ENCODE measurements around the gene KIRREL1. TPM values are rescaled to one million over a fixed set of nuclear protein-coding genes. Genes with fewer than 3 reads are reported as not detected.

Gene KIRREL1
- 0.54 and 0.59 TPM in 2 replicates for polyA plus RNA-seq (2014; cell fraction: cytosol; rRNA removed)
- polyA plus RNA-seq (2014; cell fraction: nucleus; rRNA removed), result 0.43 and 0.45 TPM in 2 replicates

- no peak for DNase-seq (ENCODE audit: low spot score)
Measured at GRCh38 chr1:157993147-157993917, at the start of gene KIRREL1. TSS of gene KIRREL1 (plus strand) at chr1:157993645. CDS start at chr1:157993677, 32 bp downstream.

- DNase-seq (ENCODE audit: low spot score), result no peak
Measured at GRCh38 chr1:157944663-157945280, 48.7 kb upstream of the KIRREL1 start.

GRCh38 chr1:157948312-157949073 is 45.0 kb upstream of the KIRREL1 start:
- DNase-seq (ENCODE audit: low spot score), result no peak

- DNase-seq (ENCODE audit: low spot score), result no peak
Measured at GRCh38 chr1:157949074-157949354, 44.4 kb upstream of the KIRREL1 start.

- no peak for DNase-seq (ENCODE audit: low spot score)
Measured at GRCh38 chr1:157951230-157951629, 42.2 kb upstream of the KIRREL1 start.

- DNase-seq (ENCODE audit: low spot score), result no peak
Measured at GRCh38 chr1:157952601-157953000, 40.8 kb upstream of the KIRREL1 start.

GRCh38 chr1:157955221-157955620 is 38.2 kb upstream of the KIRREL1 start:
- no peak for DNase-seq (ENCODE audit: low spot score)

GRCh38 chr1:157955857-157956256 is 37.6 kb upstream of the KIRREL1 start:
- DNase-seq (ENCODE audit: low spot score), result no peak

GRCh38 chr1:157956732-157957131 is 36.7 kb upstream of the KIRREL1 start:
- no peak for DNase-seq (ENCODE audit: low spot score)

GRCh38 chr1:157958263-157958662 is 35.2 kb upstream of the KIRREL1 start:
- no peak for DNase-seq (ENCODE audit: low spot score)

- no peak for DNase-seq (ENCODE audit: low spot score)
Measured at GRCh38 chr1:157959750-157960149, 33.7 kb upstream of the KIRREL1 start.

- DNase-seq (ENCODE audit: low spot score), result no peak
Measured at GRCh38 chr1:157960773-157961172, 32.7 kb upstream of the KIRREL1 start.

- no peak for DNase-seq (ENCODE audit: low spot score)
Measured at GRCh38 chr1:157961805-157962762, 31.4 kb upstream of the KIRREL1 start.

- peak; percentile 55 for DNase-seq (ENCODE audit: low spot score)
Measured at GRCh38 chr1:157963713-157964112, 29.7 kb upstream of the KIRREL1 start.

- DNase-seq (ENCODE audit: low spot score), result no peak
Measured at GRCh38 chr1:157965584-157965983, 27.9 kb upstream of the KIRREL1 start.

GRCh38 chr1:157966031-157966537 is 27.4 kb upstream of the KIRREL1 start:
- no peak for DNase-seq (ENCODE audit: low spot score)

GRCh38 chr1:157967205-157967604 is 26.2 kb upstream of the KIRREL1 start:
- no peak for DNase-seq (ENCODE audit: low spot score)

GRCh38 chr1:157968508-157968907 is 24.9 kb upstream of the KIRREL1 start:
- no peak for DNase-seq (ENCODE audit: low spot score)

GRCh38 chr1:157968946-157969345 is 24.5 kb upstream of the KIRREL1 start:
- DNase-seq (ENCODE audit: low spot score), result no peak

- DNase-seq (ENCODE audit: low spot score), result no peak
Measured at GRCh38 chr1:157969697-157970485, 23.6 kb upstream of the KIRREL1 start.

Data from SK-N-DZ (cell line).